Measurements from ENCODE around the gene NCK2.

Gene NCK2

DNA sequence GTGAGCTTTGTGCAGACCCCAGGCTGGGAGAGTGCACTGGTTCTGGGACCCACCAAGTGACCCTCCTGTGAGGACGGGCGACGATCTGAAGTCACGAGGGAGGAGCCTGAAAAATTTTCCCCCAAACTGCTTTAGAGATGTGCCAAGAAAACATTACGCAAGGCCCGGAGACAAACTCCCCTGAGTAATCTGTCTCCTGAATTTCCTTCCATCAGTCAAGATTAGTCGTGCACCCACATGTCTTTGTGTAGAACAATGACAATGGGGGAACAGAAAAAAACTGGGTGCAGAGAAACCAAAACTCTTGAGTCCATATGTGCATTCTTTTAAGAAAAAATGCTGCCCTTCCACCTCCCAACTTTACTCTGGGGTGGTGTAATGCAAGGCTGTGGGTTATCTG lies 12.6 kb upstream of the NCK2 start:
- ChIA-PET CTCF (no interaction called here), POLR2A (no interaction called here)
- DNase-seq (ENCODE audit: extremely low spot score), result no peak
- TF ChIP-seq FOXA1 (IDR thresholded peaks at IDR 0.05) (no peak), TARDBP (IDR thresholded peaks at IDR 0.05) (no peak), LEF1 (IDR thresholded peaks at IDR 0.05; ENCODE audit: borderline replicate concordance) (no peak), ZNF384 (IDR thresholded peaks at IDR 0.05) (no peak), FOXM1 (IDR thresholded peaks at IDR 0.05; ENCODE audit: borderline replicate concordance) (no peak), SP1 (IDR thresholded peaks at IDR 0.05) (no peak), ARNT (IDR thresholded peaks at IDR 0.05) (no peak), CTBP1 (IDR thresholded peaks at IDR 0.05; ENCODE audit: borderline replicate concordance) (no peak), FOXK2 (IDR thresholded peaks at IDR 0.05) (no peak), NFRKB (IDR thresholded peaks at IDR 0.05) (no peak), HDGF (IDR thresholded peaks at IDR 0.05; ENCODE audit: borderline replicate concordance) (no peak), BHLHE40 (IDR thresholded peaks at IDR 0.05; ENCODE audit: borderline replicate concordance) (no peak), ELF4 (IDR thresholded peaks at IDR 0.05) (no peak), SUZ12 (IDR thresholded peaks at IDR 0.05) (no peak), L3MBTL2 (conservative IDR thresholded peaks at IDR 0.05) (no peak)
- TF ChIP-seq, protein P1, sequence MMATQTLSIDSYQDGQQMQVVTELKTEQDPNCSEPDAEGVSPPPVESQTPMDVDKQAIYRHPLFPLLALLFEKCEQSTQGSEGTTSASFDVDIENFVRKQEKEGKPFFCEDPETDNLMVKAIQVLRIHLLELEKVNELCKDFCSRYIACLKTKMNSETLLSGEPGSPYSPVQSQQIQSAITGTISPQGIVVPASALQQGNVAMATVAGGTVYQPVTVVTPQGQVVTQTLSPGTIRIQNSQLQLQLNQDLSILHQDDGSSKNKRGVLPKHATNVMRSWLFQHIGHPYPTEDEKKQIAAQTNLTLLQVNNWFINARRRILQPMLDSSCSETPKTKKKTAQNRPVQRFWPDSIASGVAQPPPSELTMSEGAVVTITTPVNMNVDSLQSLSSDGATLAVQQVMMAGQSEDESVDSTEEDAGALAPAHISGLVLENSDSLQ (IDR thresholded peaks at IDR 0.05), result no peak

DNA sequence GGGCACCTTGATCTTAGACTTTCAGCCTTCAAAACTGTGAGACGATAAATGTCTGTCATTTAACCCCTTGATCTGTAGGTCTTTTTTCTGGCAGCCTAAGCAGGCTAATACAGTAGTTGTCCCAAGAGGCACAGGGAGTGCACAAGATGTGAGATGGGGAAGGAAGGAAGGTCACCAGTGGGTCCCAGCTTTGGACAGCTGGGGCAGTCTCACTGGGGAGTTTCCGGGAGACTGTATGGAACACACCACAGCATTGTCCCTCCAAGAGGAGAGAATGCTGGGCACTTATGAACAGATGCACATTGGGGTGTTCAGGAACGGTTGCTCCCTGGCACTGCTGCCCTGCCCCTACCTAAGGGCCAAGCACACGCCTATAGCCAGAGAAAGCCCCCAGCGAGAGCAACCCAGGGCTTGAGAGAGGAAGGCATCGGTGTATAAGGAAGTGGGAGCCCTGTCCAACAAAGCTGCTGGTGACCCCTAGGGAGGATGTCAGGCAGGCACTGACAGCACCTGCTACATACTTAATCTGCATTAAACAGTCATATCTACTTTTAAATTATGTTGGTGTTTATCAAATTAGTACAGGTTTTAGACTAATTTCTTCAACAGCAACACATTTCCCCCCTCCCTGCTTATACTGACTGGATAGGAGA lies 11.6 kb upstream of the NCK2 start:
- CTCF ChIA-PET, result no interaction called here
- TF ChIP-seq HDGF (IDR thresholded peaks at IDR 0.05; ENCODE audit: borderline replicate concordance) (no peak), NFRKB (IDR thresholded peaks at IDR 0.05) (no peak), SP1 (IDR thresholded peaks at IDR 0.05) (no peak), FOXM1 (IDR thresholded peaks at IDR 0.05; ENCODE audit: borderline replicate concordance) (no peak), FOXA1 (IDR thresholded peaks at IDR 0.05) (no peak), CTBP1 (IDR thresholded peaks at IDR 0.05; ENCODE audit: borderline replicate concordance) (no peak), ELF4 (IDR thresholded peaks at IDR 0.05) (no peak), FOXK2 (IDR thresholded peaks at IDR 0.05) (no peak), TARDBP (IDR thresholded peaks at IDR 0.05) (no peak), ZNF384 (IDR thresholded peaks at IDR 0.05) (no peak), ARNT (IDR thresholded peaks at IDR 0.05) (no peak), BHLHE40 (IDR thresholded peaks at IDR 0.05; ENCODE audit: borderline replicate concordance) (no peak), SUZ12 (IDR thresholded peaks at IDR 0.05) (no peak), L3MBTL2 (conservative IDR thresholded peaks at IDR 0.05) (no peak), LEF1 (IDR thresholded peaks at IDR 0.05; ENCODE audit: borderline replicate concordance) (no peak)
- TF ChIP-seq, protein P1 (IDR thresholded peaks at IDR 0.05), result no peak
- DNase-seq (ENCODE audit: extremely low spot score), result no peak
- POLR2A ChIA-PET, result no interaction called here

DNA sequence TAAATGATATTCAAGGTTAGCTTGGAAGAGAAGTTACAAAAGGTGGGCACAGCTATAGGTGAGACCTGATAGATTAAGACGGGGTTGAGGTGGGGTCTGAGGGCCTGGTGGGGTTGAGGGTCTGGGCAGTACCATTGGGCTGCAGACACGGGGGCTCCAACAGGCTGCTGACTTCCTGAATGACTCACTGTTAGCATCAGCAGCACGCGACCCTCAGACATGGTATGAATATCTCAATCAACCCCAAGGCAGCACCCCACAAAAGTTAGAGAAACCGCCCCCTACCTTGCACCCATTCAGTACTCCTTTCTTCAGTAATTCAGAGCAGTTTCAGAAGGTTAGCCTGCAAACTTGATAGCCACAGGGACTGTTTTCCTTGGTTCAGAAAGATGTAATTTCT lies 10.8 kb upstream of the NCK2 start:
- no peak for DNase-seq (ENCODE audit: extremely low spot score)
- CTCF ChIA-PET, result no interaction called here
- POLR2A ChIA-PET, result no interaction called here
- TF ChIP-seq SP1 (IDR thresholded peaks at IDR 0.05) (no peak), TARDBP (IDR thresholded peaks at IDR 0.05) (no peak), FOXM1 (IDR thresholded peaks at IDR 0.05; ENCODE audit: borderline replicate concordance) (no peak), LEF1 (IDR thresholded peaks at IDR 0.05; ENCODE audit: borderline replicate concordance) (no peak), FOXA1 (IDR thresholded peaks at IDR 0.05) (no peak), CTBP1 (IDR thresholded peaks at IDR 0.05; ENCODE audit: borderline replicate concordance) (no peak), ARNT (IDR thresholded peaks at IDR 0.05) (no peak), SUZ12 (IDR thresholded peaks at IDR 0.05) (no peak), BHLHE40 (IDR thresholded peaks at IDR 0.05; ENCODE audit: borderline replicate concordance) (no peak), HDGF (IDR thresholded peaks at IDR 0.05; ENCODE audit: borderline replicate concordance) (no peak), ZNF384 (IDR thresholded peaks at IDR 0.05) (no peak), L3MBTL2 (conservative IDR thresholded peaks at IDR 0.05) (no peak), FOXK2 (IDR thresholded peaks at IDR 0.05) (no peak), ELF4 (IDR thresholded peaks at IDR 0.05) (no peak), NFRKB (IDR thresholded peaks at IDR 0.05) (no peak)
- TF ChIP-seq, protein P1 (IDR thresholded peaks at IDR 0.05), result no peak

DNA sequence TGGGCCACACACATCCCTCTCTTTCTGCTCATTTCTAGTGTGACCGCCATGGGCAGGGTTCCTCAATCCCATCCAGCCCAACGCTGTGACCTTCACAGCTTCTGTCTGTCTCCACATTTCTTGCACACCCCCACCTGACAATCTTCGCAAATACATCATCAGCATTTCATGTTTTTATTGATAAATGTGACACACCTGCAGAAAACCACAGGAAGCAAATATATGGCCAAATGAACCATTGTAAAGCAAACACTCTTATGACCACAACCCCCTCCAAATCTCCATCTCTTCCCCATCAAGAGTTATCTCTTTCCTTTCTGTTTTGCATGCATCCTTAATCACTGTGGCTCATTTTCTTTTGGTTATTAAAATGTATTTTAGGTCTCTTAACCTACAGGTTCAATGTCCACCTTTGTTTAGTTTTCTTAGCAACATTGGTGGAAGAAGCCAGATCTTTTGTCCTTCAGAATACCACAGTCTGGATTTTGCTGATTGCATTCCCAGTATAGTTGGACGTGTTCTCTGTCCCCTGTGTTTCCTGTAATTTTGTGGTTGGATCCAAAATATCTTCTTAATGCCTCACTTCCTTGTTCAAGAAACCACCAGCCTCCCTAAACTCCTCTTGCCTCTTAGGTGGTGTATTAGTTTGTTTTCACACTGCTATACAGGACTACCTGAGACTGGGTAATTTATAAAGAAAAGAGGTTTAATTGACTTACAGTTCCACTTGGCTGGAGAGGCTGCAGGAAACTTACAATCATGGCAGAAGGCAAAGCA lies 9.8 kb upstream of the NCK2 start:
- ChIA-PET CTCF (no interaction called here), POLR2A (no interaction called here)
- no peak for DNase-seq (ENCODE audit: extremely low spot score)
- TF ChIP-seq FOXK2 (IDR thresholded peaks at IDR 0.05) (no peak), BHLHE40 (IDR thresholded peaks at IDR 0.05; ENCODE audit: borderline replicate concordance) (no peak), L3MBTL2 (conservative IDR thresholded peaks at IDR 0.05) (no peak), FOXM1 (IDR thresholded peaks at IDR 0.05; ENCODE audit: borderline replicate concordance) (no peak), FOXA1 (IDR thresholded peaks at IDR 0.05) (no peak), CTBP1 (IDR thresholded peaks at IDR 0.05; ENCODE audit: borderline replicate concordance) (no peak), TARDBP (IDR thresholded peaks at IDR 0.05) (no peak), HDGF (IDR thresholded peaks at IDR 0.05; ENCODE audit: borderline replicate concordance) (no peak), SP1 (IDR thresholded peaks at IDR 0.05) (no peak), SUZ12 (IDR thresholded peaks at IDR 0.05) (no peak), ELF4 (IDR thresholded peaks at IDR 0.05) (no peak), LEF1 (IDR thresholded peaks at IDR 0.05; ENCODE audit: borderline replicate concordance) (no peak)

DNA sequence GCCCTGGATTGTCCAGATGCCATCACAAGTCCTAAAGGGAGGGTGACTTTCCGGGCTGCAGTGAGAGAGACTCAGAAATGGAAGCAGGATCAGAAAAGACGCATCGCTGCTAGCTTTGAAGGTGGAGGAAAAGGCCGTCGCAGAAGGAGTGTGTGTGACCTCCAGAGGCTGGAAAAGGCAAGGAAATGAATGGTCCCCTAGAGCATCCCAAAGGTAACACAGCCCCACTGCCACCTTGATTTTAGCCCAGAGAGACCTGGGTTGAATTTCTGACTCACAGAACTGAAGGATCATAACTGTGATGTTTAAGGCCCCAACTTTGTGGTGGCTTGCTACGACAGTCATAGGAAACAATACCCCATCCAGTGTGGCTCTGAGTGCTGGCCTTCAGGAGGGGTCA lies 8.6 kb upstream of the NCK2 start:
- DNase-seq (ENCODE audit: extremely low spot score), result no peak
- TF ChIP-seq L3MBTL2 (conservative IDR thresholded peaks at IDR 0.05) (no peak), NFRKB (IDR thresholded peaks at IDR 0.05) (no peak), SUZ12 (IDR thresholded peaks at IDR 0.05) (no peak), ELF4 (IDR thresholded peaks at IDR 0.05) (no peak), CTBP1 (IDR thresholded peaks at IDR 0.05; ENCODE audit: borderline replicate concordance) (no peak), FOXA1 (IDR thresholded peaks at IDR 0.05) (no peak), FOXK2 (IDR thresholded peaks at IDR 0.05) (no peak), LEF1 (IDR thresholded peaks at IDR 0.05; ENCODE audit: borderline replicate concordance) (no peak)
- ChIA-PET POLR2A (interaction anchor here (1.4 kb wide), 1 partner anchor 10 kb away, joined by 4 read pairs; no protein-coding TSS in a partner anchor), CTCF (interaction anchor here (0.6 to 1.3 kb wide), 2 partner anchors 10 to 22 kb away, joined by 3 read pairs; no protein-coding TSS in a partner anchor)

All from HEK293T (cell line).